B cell (primary cell): ENCODE results near the gene RHBDL1. TPM values are rescaled to one million over a fixed set of nuclear protein-coding genes. Genes with fewer than 3 reads are reported as not detected.

Experiments used
- ATAC-seq: fragments of 200-7000 bp; cut with Tn5 transposase; one replicate; pipeline ENCODE4 v1.10.0; 2021; ENCODE audit warnings: low read depth, mild to moderate bottlenecking, moderate number of reproducible peaks, moderate library complexity
- CTCF ChIA-PET: fragments of 350-600 bp; sonication (Branson Sonifier 250); formaldehyde crosslinking; loops from one replicate; lab custom pipeline; 2021; ENCODE audit warnings: antibody characterized with exemption, inconsistent platforms; lab: Charles Lee
- POLR2A ChIA-PET: fragments of 350-600 bp; sonication (Branson Sonifier 250); formaldehyde crosslinking; loops from one replicate; lab custom pipeline; 2021; ENCODE audit warnings: antibody characterized with exemption; lab: Charles Lee
- DNase-seq: peaks from one replicate; pipeline ENCODE4 v3.0.0; 2013
- H2AFZ ChIP-seq: 2 replicates; pipeline ENCODE4 v1.6.1; 2012; ENCODE audit warnings: mild to moderate bottlenecking, low read depth, low read length; ENCODE audit not compliant: insufficient read depth, poor library complexity, severe bottlenecking
- H3K27ac ChIP-seq, 2 donors: 1 replicate in 1 of 2; 2 replicates in 1 of 2; pipeline ENCODE4 v1.5.1; 2012 to 2013; ENCODE audit warnings: low read length in 2 of 2, mild to moderate bottlenecking in 2 of 2, moderate library complexity in 1 of 2
- H3K27me3 ChIP-seq, 4 experiments: fragments of 200-600 bp in 1 of 4; sonication (generic) in 1 of 4; replicated peaks in 1 of 4; 1 replicate in 2 of 4; 2 replicates in 2 of 4; pipeline versions ENCODE4 v1.6.1 to v1.7.0; 2013 to 2016; ENCODE audit warnings: low read length in 3 of 4, mild to moderate bottlenecking in 2 of 4, mixed read lengths in 1 of 4, moderate library complexity in 1 of 4; ENCODE audit not compliant: insufficient read depth in 4 of 4, control insufficient read depth in 3 of 4; ENCODE audit errors: control extremely low read depth in 1 of 4
- H3K36me3 ChIP-seq, 2 experiments: replicated peaks in 1 of 2; 1 replicate in 1 of 2; 2 replicates in 1 of 2; pipeline versions ENCODE4 v1.6.1 to v1.7.1; 2013; ENCODE audit warnings: low read length in 1 of 2; ENCODE audit not compliant: insufficient read depth in 2 of 2, control insufficient read depth in 1 of 2; ENCODE audit errors: control extremely low read depth in 1 of 2, extremely low read depth in 1 of 2
- H3K4me1 ChIP-seq, 2 donors: fragments of 200-600 bp in 1 of 2; sonication (generic) in 1 of 2; 1 replicate in 1 of 2; 2 replicates in 1 of 2; pipeline versions ENCODE4 v1.5.1 to v1.6.1; 2013 to 2017; ENCODE audit warnings: low read length in 2 of 2; ENCODE audit not compliant: control insufficient read depth in 2 of 2, insufficient read depth in 2 of 2
- H3K4me2 ChIP-seq: replicated peaks from 2 replicates; pipeline ENCODE3; 2012; ENCODE audit warnings: mild to moderate bottlenecking, low read depth, low read length; ENCODE audit not compliant: poor library complexity, severe bottlenecking
- H3K4me3 ChIP-seq, 5 experiments: fragments of 200-600 bp in 1 of 5; sonication (generic) in 1 of 5; 1 replicate in 3 of 5; 2 replicates in 2 of 5; pipeline versions ENCODE4 v1.5.1 to v1.7.0; 2011 to 2016; ENCODE audit warnings: low read length in 4 of 5, mild to moderate bottlenecking in 4 of 5, low read depth in 2 of 5, control low read depth in 1 of 5, moderate library complexity in 1 of 5; ENCODE audit not compliant: insufficient read depth in 1 of 5; ENCODE audit errors: control extremely low read depth in 1 of 5, extremely low read depth in 1 of 5
- H3K79me2 ChIP-seq: fragments of 200-600 bp; sonication (generic); one replicate; pipeline ENCODE4 v1.6.0; 2016; ENCODE audit warnings: low read length; ENCODE audit not compliant: control insufficient read depth, insufficient read depth
- H3K9ac ChIP-seq: fragments of 200-600 bp; sonication (generic); 2 replicates; pipeline ENCODE4 v1.6.1; 2017; ENCODE audit warnings: mild to moderate bottlenecking, low read length, moderate library complexity
- H3K9me3 ChIP-seq, 3 donors: one replicate each; pipeline versions ENCODE4 v1.6.1 to v1.7.1; 2013; ENCODE audit warnings: low read length in 2 of 3; ENCODE audit not compliant: control insufficient read depth in 2 of 3, insufficient read depth in 1 of 3; ENCODE audit errors: control extremely low read depth in 1 of 3
- H4K20me1 ChIP-seq: 2 replicates; pipeline ENCODE4 v1.6.0; 2012; ENCODE audit warnings: mild to moderate bottlenecking, low read length; ENCODE audit not compliant: insufficient read depth, control insufficient read depth, poor library complexity, severe bottlenecking
- H3K27ac Mint-ChIP-seq: one replicate; pipeline ENCODE4 v1.8.0; 2021; ENCODE audit warnings: mixed read lengths
- H3K27me3 Mint-ChIP-seq: one replicate; pipeline ENCODE4 v1.8.0; 2021; ENCODE audit warnings: mixed read lengths
- H3K4me1 Mint-ChIP-seq: one replicate; pipeline ENCODE4 v1.8.0; 2021; ENCODE audit warnings: mixed read lengths
- H3K4me3 Mint-ChIP-seq: one replicate; pipeline ENCODE4 v1.8.0; 2021; ENCODE audit warnings: mixed read lengths
- H3K9me3 Mint-ChIP-seq: one replicate; pipeline ENCODE4 v1.8.0; 2022; ENCODE audit warnings: mixed read lengths; ENCODE audit not compliant: insufficient read depth
- CTCF ChIP-seq: fragments of 200-600 bp; IDR thresholded peaks from one replicate; pipeline ENCODE4 v1.8.0; 2022; ENCODE audit warnings: antibody characterized with exemption, mild to moderate bottlenecking
- EZH2 ChIP-seq: IDR thresholded peaks from 2 replicates; pipeline ENCODE4 v1.6.1; 2012; ENCODE audit warnings: borderline replicate concordance, low read depth, mild to moderate bottlenecking, moderate library complexity, low read length; ENCODE audit not compliant: insufficient read depth, poor library complexity, severe bottlenecking
- WGBS: methylation state at CpG from one replicate; pipeline ENCODE4 v1.1.5; 2013; ENCODE audit warnings: missing lambda C conversion rate; ENCODE audit not compliant: insufficient coverage; 5-methylcytosine and 5-hydroxymethylcytosine counted together
- intact Hi-C: fragments of 100-400 bp; cut with micrococcal nuclease; formaldehyde crosslinking; loops from one replicate; pipeline ENCODE4 v1.10.0; 2022
- polyA plus RNA-seq: library from polyadenylated mRNA; depleted of rRNA; stranded (reverse); fragments of >200 nt; gene quantifications from 2 replicates; pipeline ENCODE4 v1.2.3, GENCODE V29; 2012
- total RNA-seq, 2 donors: library from RNA; stranded (reverse); fragments of 120-200 nt in 1 of 2; gene quantifications; 1 replicate in 1 of 2; 2 replicates in 1 of 2; pipeline versions ENCODE4 v1.2.3 to v1.2.4, GENCODE V29; 2013 to 2022

Gene RHBDL1
- total and polyA plus RNA-seq, 2 donors (not counting 1 experiment from before 2014, with no cell fraction given) = 0.76 to 1.6 TPM

GRCh38 chr16:720990-721764 is 45.7 kb downstream of the RHBDL1 start, which contains the start of gene ANTKMT:
ANTKMT (plus strand) TSS chr16:721146; CDS start chr16:721275, 129 bp downstream.
- Histone ChIP-seq H3K4me3 (peak within 1 kb of the TSS; percentile 34 to 76 (median 73)), H3K4me1 (peaks cover 21 to 38% of the 10 kb centered on the region in 2 donors), H3K4me2 (peak within 1 kb of the TSS; percentile 98), H3K9me3 (peaks cover 0 to 8% (median 0%) of the 10 kb centered on the region in 3 donors), H3K36me3 (no peaks in the 10 kb centered on the region), H4K20me1 (peaks cover 23% of the 10 kb centered on the region), H3K79me2 (no peaks in the 10 kb centered on the region), H2AFZ (peak within 1 kb of the TSS; percentile 77), H3K27me3 (peaks cover 0 to 6% (median 3%) of the 10 kb centered on the region in 4 experiments), H3K9ac (peak within 1 kb of the TSS; percentile 77), H3K27ac (peak within 1 kb of the TSS; percentile 54 to 86)
- Mint-ChIP-seq H3K9me3 (no peaks in the 10 kb centered on the region), H3K27me3 (no peaks in the 10 kb centered on the region), H3K27ac (peak within 1 kb of the TSS; percentile 80), H3K4me3 (peak within 1 kb of the TSS; percentile 84), H3K4me1 (peaks cover 21% of the 10 kb centered on the region)
- DNase-seq (peak; percentile 92), ATAC-seq (peak; percentile 86)
- intact Hi-C loops = loop anchor here (5.0 kb wide), 1 partner anchor 39 kb away; the partner anchor contains the start of genes JMJD8 and STUB1
- 5% methylated on average over 106 of the region's 106 CpGs for WGBS
- POLR2A ChIA-PET = interaction anchor here (1.0 to 1.9 kb wide), 4 partner anchors 14 to 37 kb away, joined by 3 to 5 read pairs (median 4); partner anchors contain the start of genes JMJD8 and WDR24
- TF ChIP-seq CTCF (no peak), EZH2 (no peak)
- CTCF ChIA-PET = interaction anchor here (1.0 to 3.8 kb wide), 5 partner anchors 9 to 64 kb away, joined by 3 to 26 read pairs (median 9); partner anchors contain the start of genes CIAO3 and JMJD8
